ENCODE data around the gene PTOV1.

The PTOV1 gene

GRCh38 chr19:49869484-49870308 is 18.7 kb downstream of the PTOV1 start:
- peak overlapping the region; percentile 66 for H3K4me2 ChIP-seq (ENCODE audit: low read depth, low read length, poor library complexity, severe bottlenecking)
- H3K79me2 ChIP-seq (ENCODE audit: insufficient read depth, low read length), result peaks cover 22% of the 10 kb centered on the region
- H3K36me3 ChIP-seq (ENCODE audit: low read length), result no peaks in the 10 kb centered on the region
- no peaks in the 10 kb centered on the region for H3K27me3 ChIP-seq (ENCODE audit: low read length)
- H2AFZ ChIP-seq (ENCODE audit: low read depth, low read length, severe bottlenecking), result peak overlapping the region; percentile 65
- peak overlapping the region; percentile 70 for H3K4me3 ChIP-seq (ENCODE audit: insufficient read depth, low read length, poor library complexity, severe bottlenecking)
- no peaks in the 10 kb centered on the region for H4K20me1 ChIP-seq (ENCODE audit: low read depth, low read length)
- H3K9me2 ChIP-seq (replicated peaks; ENCODE audit: insufficient read depth, low read length), result no peaks in the 10 kb centered on the region
- H3K9me3 ChIP-seq (ENCODE audit: insufficient read depth, low read length), result 0 out of 2 replicates have a peak, but pooled peaks cover 4% of the 10 kb centered on the region
- peak overlapping the region; percentile 68 for H3K9ac ChIP-seq (ENCODE audit: low read length)
- H3K27ac ChIP-seq (ENCODE audit: low read depth, low read length), result peak overlapping the region; percentile 63
- TF ChIP-seq CTCF (IDR thresholded peaks at IDR 0.05; ENCODE audit: insufficient read depth, low read length, poor library complexity, severe bottlenecking) (no peak), EZH2phosphoT487 (conservative IDR thresholded peaks at IDR 0.05; ENCODE audit: low read length) (no peak)
- H3F3A ChIP-seq (ENCODE audit: insufficient read depth), result peaks cover 20% of the 10 kb centered on the region; the same call in 1 of the 2 replicates

- Histone ChIP-seq H2AFZ (ENCODE audit: low read depth, low read length, severe bottlenecking) (no peak overlapping the region), H4K20me1 (ENCODE audit: low read depth, low read length) (no peaks in the 10 kb centered on the region), H3K27me3 (ENCODE audit: low read length) (no peaks in the 10 kb centered on the region), H3K9me2 (replicated peaks; ENCODE audit: insufficient read depth, low read length) (no peaks in the 10 kb centered on the region), H3K4me3 (ENCODE audit: insufficient read depth, low read length, poor library complexity, severe bottlenecking) (peak overlapping the region; percentile 70), H3K4me2 (ENCODE audit: low read depth, low read length, poor library complexity, severe bottlenecking) (peak overlapping the region; percentile 66), H3K27ac (ENCODE audit: low read depth, low read length) (peak overlapping the region; percentile 63), H3K36me3 (ENCODE audit: low read length) (no peaks in the 10 kb centered on the region), H3K9me3 (ENCODE audit: insufficient read depth, low read length) (0 out of 2 replicates have a peak, but pooled peaks cover 4% of the 10 kb centered on the region), H3F3A (ENCODE audit: insufficient read depth) (peaks cover 20% of the 10 kb centered on the region; the same call in 1 of the 2 replicates), H3K9ac (ENCODE audit: low read length) (peak overlapping the region; percentile 68), H3K79me2 (ENCODE audit: insufficient read depth, low read length) (peaks cover 16% of the 10 kb centered on the region)
- TF ChIP-seq EZH2phosphoT487 (conservative IDR thresholded peaks at IDR 0.05; ENCODE audit: low read length) (no peak), CTCF (IDR thresholded peaks at IDR 0.05; ENCODE audit: insufficient read depth, low read length, poor library complexity, severe bottlenecking) (no peak)
Observed at GRCh38 chr19:49870309-49870901, 19.4 kb downstream of the PTOV1 start.

- 0 out of 2 replicates have a peak, but pooled peaks cover 4% of the 10 kb centered on the region for H3K9me3 ChIP-seq (ENCODE audit: insufficient read depth, low read length)
- H4K20me1 ChIP-seq (ENCODE audit: low read depth, low read length), result no peaks in the 10 kb centered on the region
- H3K4me3 ChIP-seq (ENCODE audit: insufficient read depth, low read length, poor library complexity, severe bottlenecking), result no peak overlapping the region
- no peaks in the 10 kb centered on the region for H3K27me3 ChIP-seq (ENCODE audit: low read length)
- H3K9me2 ChIP-seq (replicated peaks; ENCODE audit: insufficient read depth, low read length), result no peaks in the 10 kb centered on the region
- no peak overlapping the region for H2AFZ ChIP-seq (ENCODE audit: low read depth, low read length, severe bottlenecking)
- H3K4me2 ChIP-seq (ENCODE audit: low read depth, low read length, poor library complexity, severe bottlenecking), result no peak overlapping the region
- no peak overlapping the region for H3K27ac ChIP-seq (ENCODE audit: low read depth, low read length)
- peaks cover 20% of the 10 kb centered on the region; the same call in 1 of the 2 replicates for H3F3A ChIP-seq (ENCODE audit: insufficient read depth)
- no peaks in the 10 kb centered on the region for H3K36me3 ChIP-seq (ENCODE audit: low read length)
- TF ChIP-seq EZH2phosphoT487 (conservative IDR thresholded peaks at IDR 0.05; ENCODE audit: low read length), result no peak
- no peak for TF ChIP-seq CTCF (IDR thresholded peaks at IDR 0.05; ENCODE audit: insufficient read depth, low read length, poor library complexity, severe bottlenecking)
- no peak overlapping the region for H3K9ac ChIP-seq (ENCODE audit: low read length)
- peaks cover 13% of the 10 kb centered on the region for H3K79me2 ChIP-seq (ENCODE audit: insufficient read depth, low read length)
Observed at GRCh38 chr19:49871349-49871985, 20.5 kb downstream of the PTOV1 start.

Measured in SU-DHL-6 (cell line).